Glutamatergic neuron (in vitro differentiated cells): ENCODE data around the gene CST6. TPM values are rescaled to one million over a fixed set of nuclear protein-coding genes. Genes with fewer than 3 reads are reported as not detected.

Experiments used
- DNase-seq: peaks from one replicate; pipeline ENCODE4 v3.0.0; 2022
- H3K27ac Mint-ChIP-seq: one replicate; pipeline ENCODE4 v1.8.0; 2020; ENCODE audit warnings: mild to moderate bottlenecking, mixed read lengths, inconsistent platforms; ENCODE audit not compliant: unreplicated experiment
- H3K27me3 Mint-ChIP-seq: one replicate; pipeline ENCODE4 v1.8.0; 2020; ENCODE audit warnings: mild to moderate bottlenecking, moderate library complexity, mixed read lengths, inconsistent platforms; ENCODE audit not compliant: unreplicated experiment
- H3K36me3 Mint-ChIP-seq: one replicate; pipeline ENCODE4 v1.8.0; 2020; ENCODE audit warnings: mild to moderate bottlenecking, mixed read lengths, inconsistent platforms; ENCODE audit not compliant: unreplicated experiment
- H3K4me1 Mint-ChIP-seq: one replicate; pipeline ENCODE4 v1.8.0; 2020; ENCODE audit warnings: mild to moderate bottlenecking, low read depth, mixed read lengths, inconsistent platforms; ENCODE audit not compliant: unreplicated experiment
- H3K4me3 Mint-ChIP-seq: one replicate; pipeline ENCODE4 v1.8.0; 2020; ENCODE audit warnings: mild to moderate bottlenecking, mixed read lengths, inconsistent platforms; ENCODE audit not compliant: unreplicated experiment
- H3K9me3 Mint-ChIP-seq: one replicate; pipeline ENCODE4 v1.8.0; 2020; ENCODE audit warnings: mild to moderate bottlenecking, moderate library complexity, mixed read lengths, inconsistent platforms; ENCODE audit not compliant: unreplicated experiment
- total RNA-seq: library from RNA; stranded (reverse); fragmentation: NEBNext Ultra II Directional; extraction: Animal tissue kit (Norgen Biotek cat#: 25700); gene quantifications from one replicate; pipeline ENCODE4 v1.2.1, GENCODE V29; 2021; ENCODE audit not compliant: unreplicated experiment
- TF ChIP-seq, protein P1 (sequence below): fragments of 200-600 bp; sonication (generic); IDR thresholded peaks from one replicate; pipeline ENCODE4 v1.5.0; 2021; ENCODE audit not compliant: partially characterized antibody, unreplicated experiment

CST6 gene
- total RNA-seq, 1 donor from 2014 or later = not detected

DNA sequence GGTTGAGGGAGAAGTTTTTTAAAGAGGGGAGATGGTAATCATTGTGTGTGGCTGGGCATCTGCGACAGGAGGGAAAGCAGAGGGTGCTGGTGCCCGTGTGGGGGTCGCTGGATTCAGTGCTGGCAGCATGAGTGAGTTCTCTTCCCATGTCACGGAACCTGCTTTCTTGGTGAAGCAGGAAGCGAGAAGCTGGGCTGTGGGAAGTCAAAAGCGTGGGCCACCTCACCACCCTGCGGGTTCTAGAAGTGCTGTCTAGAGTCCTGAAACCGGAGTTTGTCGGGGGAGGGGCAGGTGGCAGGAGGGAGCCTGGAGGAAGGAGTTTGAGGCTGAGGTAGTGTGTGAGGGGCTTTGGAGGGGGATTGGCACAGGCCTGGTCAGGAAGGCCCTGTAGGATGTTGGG, 36.0 kb upstream of the CST6 start:
- Mint-ChIP-seq H3K27me3 (peaks cover 2% of the 10 kb centered on the region), H3K4me1 (peaks cover 6% of the 10 kb centered on the region), H3K9me3 (peaks cover 3% of the 10 kb centered on the region), H3K4me3 (peak overlapping the region; percentile 12), H3K27ac (peak overlapping the region; percentile 86), H3K36me3 (no peaks in the 10 kb centered on the region)
- DNase-seq = no peak
- TF ChIP-seq, protein P1, sequence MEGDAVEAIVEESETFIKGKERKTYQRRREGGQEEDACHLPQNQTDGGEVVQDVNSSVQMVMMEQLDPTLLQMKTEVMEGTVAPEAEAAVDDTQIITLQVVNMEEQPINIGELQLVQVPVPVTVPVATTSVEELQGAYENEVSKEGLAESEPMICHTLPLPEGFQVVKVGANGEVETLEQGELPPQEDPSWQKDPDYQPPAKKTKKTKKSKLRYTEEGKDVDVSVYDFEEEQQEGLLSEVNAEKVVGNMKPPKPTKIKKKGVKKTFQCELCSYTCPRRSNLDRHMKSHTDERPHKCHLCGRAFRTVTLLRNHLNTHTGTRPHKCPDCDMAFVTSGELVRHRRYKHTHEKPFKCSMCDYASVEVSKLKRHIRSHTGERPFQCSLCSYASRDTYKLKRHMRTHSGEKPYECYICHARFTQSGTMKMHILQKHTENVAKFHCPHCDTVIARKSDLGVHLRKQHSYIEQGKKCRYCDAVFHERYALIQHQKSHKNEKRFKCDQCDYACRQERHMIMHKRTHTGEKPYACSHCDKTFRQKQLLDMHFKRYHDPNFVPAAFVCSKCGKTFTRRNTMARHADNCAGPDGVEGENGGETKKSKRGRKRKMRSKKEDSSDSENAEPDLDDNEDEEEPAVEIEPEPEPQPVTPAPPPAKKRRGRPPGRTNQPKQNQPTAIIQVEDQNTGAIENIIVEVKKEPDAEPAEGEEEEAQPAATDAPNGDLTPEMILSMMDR = no peak

DNA sequence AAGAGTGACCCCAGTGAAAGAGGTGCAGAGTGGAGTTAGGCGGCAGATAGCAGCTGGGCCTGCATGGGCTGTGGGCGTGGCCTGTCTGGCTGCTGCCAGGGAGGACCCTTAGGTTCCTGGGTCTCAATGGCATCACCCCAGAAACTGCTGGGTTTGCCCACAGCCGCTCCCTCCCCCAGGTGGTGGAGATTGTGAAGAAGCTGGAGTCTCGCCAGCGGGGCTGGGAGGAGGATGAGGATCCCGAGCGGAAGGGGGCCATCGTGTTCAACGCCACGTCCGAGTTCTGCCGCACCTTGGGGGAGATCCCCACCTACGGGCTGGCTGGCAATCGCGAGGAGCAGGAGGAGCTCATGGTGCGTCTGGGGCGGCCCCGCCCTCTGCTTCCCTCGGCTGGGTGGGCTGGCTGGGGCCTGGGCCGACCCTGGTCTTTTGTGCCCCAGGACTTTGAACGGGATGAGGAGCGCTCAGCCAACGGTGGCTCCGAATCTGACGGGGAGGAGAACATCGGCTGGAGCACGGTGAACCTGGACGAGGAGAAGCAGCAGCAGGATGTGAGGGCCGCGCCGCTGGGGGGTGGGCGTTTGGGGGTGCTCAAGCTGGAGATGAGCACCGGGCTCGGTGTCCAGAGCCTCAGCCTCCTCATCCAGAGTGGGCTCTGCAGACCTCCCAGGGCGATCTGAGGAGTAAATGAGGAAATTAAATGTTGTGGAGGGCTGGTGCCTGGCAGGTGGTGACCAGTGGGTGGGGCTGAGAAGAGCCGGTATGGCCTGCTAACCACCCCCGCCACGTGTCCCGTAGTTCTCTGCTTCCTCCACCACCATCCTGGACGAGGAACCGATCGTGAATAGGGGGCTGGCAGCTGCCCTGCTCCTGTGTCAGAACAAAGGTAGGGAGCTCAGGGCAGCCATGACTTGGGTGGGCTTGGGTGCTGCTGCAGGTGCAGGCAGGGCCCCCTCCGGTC, 35.3 kb upstream of the CST6 start:
- Mint-ChIP-seq H3K27ac (peak overlapping the region; percentile 86), H3K4me1 (peaks cover 6% of the 10 kb centered on the region), H3K36me3 (no peaks in the 10 kb centered on the region), H3K9me3 (peaks cover 3% of the 10 kb centered on the region), H3K27me3 (peaks cover 2% of the 10 kb centered on the region), H3K4me3 (peak overlapping the region; percentile 12)
- DNase-seq = no peak
- TF ChIP-seq, protein P1 = no peak

DNA sequence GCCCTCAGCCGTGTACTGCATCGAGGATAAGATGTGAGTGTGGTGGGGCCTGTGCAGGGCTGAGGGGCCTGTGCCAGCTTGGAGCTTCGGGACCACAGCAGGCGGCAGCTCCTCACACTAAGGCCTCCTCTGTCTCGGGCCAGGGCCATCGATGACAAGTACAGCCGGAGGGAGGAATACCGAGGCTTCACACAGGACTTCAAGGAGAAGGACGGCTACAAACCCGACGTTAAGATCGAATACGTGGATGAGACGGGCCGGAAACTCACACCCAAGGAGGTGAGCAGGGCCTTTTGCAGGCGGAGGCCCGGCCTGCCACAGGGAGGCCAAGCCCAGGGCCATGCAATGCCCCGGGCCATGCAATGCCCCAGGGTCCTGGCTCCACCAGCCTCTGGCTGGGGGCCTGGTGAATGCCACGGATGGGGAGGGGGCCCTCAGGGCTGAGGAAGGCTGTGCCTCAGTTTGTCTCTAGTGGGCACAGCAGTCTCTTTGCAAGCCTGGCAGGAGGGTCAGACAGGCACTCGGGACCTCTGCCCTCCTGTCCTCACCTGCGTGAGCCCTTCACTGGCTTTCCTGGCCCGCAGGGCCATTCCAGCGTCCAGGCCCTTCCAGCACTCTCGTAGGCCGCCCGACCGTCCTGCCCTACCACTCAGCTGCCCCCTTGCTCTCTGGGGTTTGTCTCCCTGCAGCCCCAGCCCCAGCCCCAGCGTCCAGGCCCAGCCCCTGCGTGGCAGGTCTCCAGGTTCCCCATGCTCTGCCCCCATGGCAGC, 34.0 kb upstream of the CST6 start:
- DNase-seq = no peak
- TF ChIP-seq, protein P1 = no peak
- peaks cover 2% of the 10 kb centered on the region for H3K27me3 Mint-ChIP-seq
- H3K36me3 Mint-ChIP-seq = no peaks in the 10 kb centered on the region
- no peak overlapping the region for H3K4me3 Mint-ChIP-seq
- no peak overlapping the region for H3K27ac Mint-ChIP-seq
- H3K4me1 Mint-ChIP-seq = peaks cover 6% of the 10 kb centered on the region
- H3K9me3 Mint-ChIP-seq = peaks cover 3% of the 10 kb centered on the region

DNA sequence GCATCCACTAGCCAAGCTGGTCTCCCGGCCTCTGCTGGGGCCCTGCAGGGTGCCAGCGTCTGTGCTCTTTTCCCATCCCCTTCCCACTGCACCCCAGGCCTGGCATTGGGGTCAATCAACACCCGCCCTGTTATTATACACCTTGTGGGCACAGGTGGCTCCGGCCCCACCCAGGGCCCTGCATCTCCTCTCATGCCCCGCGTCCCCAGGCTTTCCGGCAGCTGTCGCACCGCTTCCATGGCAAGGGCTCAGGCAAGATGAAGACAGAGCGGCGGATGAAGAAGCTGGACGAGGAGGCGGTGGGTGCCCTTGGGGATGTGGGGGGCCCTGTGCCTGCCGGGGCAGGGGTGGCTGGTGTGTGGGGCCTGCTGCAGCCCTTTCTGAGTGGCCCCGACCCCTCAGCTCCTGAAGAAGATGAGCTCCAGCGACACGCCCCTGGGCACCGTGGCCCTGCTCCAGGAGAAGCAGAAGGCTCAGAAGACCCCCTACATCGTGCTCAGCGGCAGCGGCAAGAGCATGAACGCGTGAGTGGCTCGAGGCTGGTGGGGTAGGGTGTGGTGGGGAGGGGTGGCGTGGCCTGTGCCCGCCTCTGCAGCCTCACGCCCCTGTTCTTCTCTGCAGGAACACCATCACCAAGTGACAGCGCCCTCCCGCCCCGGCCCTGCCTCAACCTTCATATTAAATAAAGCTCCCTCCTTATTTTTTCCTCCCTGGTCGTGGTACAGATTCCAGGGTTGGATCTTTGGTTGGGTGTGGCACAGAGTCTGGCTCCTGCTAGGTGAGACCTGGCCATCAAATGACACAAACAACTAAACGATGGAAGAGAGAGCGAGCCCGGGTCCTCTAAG, 33.2 kb upstream of the CST6 start:
- H3K9me3 Mint-ChIP-seq = peaks cover 3% of the 10 kb centered on the region
- DNase-seq = no peak
- H3K27me3 Mint-ChIP-seq = peaks cover 2% of the 10 kb centered on the region
- H3K36me3 Mint-ChIP-seq = no peaks in the 10 kb centered on the region
- H3K4me3 Mint-ChIP-seq = no peak overlapping the region
- TF ChIP-seq, protein P1 = no peak
- no peak overlapping the region for H3K27ac Mint-ChIP-seq
- peaks cover 6% of the 10 kb centered on the region for H3K4me1 Mint-ChIP-seq
